Activated CD8-positive, alpha-beta memory T cell treated with anti-CD3 and anti-CD28 coated beads, Interleukin-2, amount 10 ng/mL, durations not matched to agents 7 days and 5 days (primary cell): ENCODE data around the gene SEMA6A. TPM values are rescaled to one million over a fixed set of nuclear protein-coding genes. Genes with fewer than 3 reads are reported as not detected.
"Not testable (repeated sequence)": the region's sequence is repeated elsewhere in the genome, so short reads cannot be mapped to it uniquely, and the experiment has no call there.

ENCODE experiments used
- ATAC-seq: fragments of 150-1000 bp; cut with Tn5 transposase; one replicate; pipeline ENCODE4 v1.10.0; 2021; ENCODE audit warnings: moderate library complexity
- CTCF ChIA-PET: fragments of 350-600 bp; sonication (Branson Sonifier 250); formaldehyde crosslinking; loops from one replicate; lab custom pipeline; 2021; ENCODE audit warnings: antibody characterized with exemption; lab: Charles Lee
- DNase-seq: peaks from one replicate; pipeline ENCODE4 v3.0.0-alpha.2; 2020
- H3K27ac Mint-ChIP-seq: one replicate; pipeline ENCODE4 v1.8.0; 2021; ENCODE audit warnings: mild to moderate bottlenecking, mixed read lengths
- H3K27me3 Mint-ChIP-seq: one replicate; pipeline ENCODE4 v1.8.0; 2021; ENCODE audit warnings: mixed read lengths
- H3K36me3 Mint-ChIP-seq: one replicate; pipeline ENCODE4 v1.8.0; 2021; ENCODE audit warnings: mild to moderate bottlenecking, mixed read lengths
- H3K4me1 Mint-ChIP-seq: one replicate; pipeline ENCODE4 v1.8.0; 2021; ENCODE audit warnings: mixed read lengths
- H3K4me3 Mint-ChIP-seq: one replicate; pipeline ENCODE4 v1.8.0; 2021; ENCODE audit warnings: mild to moderate bottlenecking, moderate library complexity, mixed read lengths
- H3K9me3 Mint-ChIP-seq: one replicate; pipeline ENCODE4 v1.8.0; 2022; ENCODE audit warnings: low read depth, mixed read lengths
- total RNA-seq, 2 experiments: library from RNA; stranded (reverse); gene quantifications; one replicate each; pipeline ENCODE4 v1.2.3, GENCODE V29; 2021

SEMA6A gene
- total RNA-seq, 2 experiments from 2014 or later, result 0.40 TPM; not detected in 1

- Mint-ChIP-seq H3K36me3 (no peaks in the 10 kb centered on the region), H3K4me1 (no peaks in the 10 kb centered on the region), H3K9me3 (no peaks in the 10 kb centered on the region), H3K4me3 (no peak overlapping the region), H3K27ac (no peak overlapping the region), H3K27me3 (no peaks in the 10 kb centered on the region)
- CTCF ChIA-PET, result no interaction called here
- DNase-seq (no peak), ATAC-seq (no peak)
Observed at GRCh38 chr5:116531117-116531516, 43.5 kb downstream of the SEMA6A start.

GRCh38 chr5:116530276-116530675 is 44.3 kb downstream of the SEMA6A start:
- CTCF ChIA-PET, result no interaction called here
- Mint-ChIP-seq H3K4me1 (no peaks in the 10 kb centered on the region), H3K36me3 (no peaks in the 10 kb centered on the region), H3K27ac (no peak overlapping the region), H3K9me3 (no peaks in the 10 kb centered on the region), H3K4me3 (no peak overlapping the region), H3K27me3 (no peaks in the 10 kb centered on the region)
- no peak for DNase-seq
- no peak for ATAC-seq

GRCh38 chr5:116529615-116530014 is 45.0 kb downstream of the SEMA6A start:
- no peak for ATAC-seq
- no peak overlapping the region for H3K4me3 Mint-ChIP-seq
- no peaks in the 10 kb centered on the region for H3K9me3 Mint-ChIP-seq
- CTCF ChIA-PET, result no interaction called here
- H3K27me3 Mint-ChIP-seq, result no peaks in the 10 kb centered on the region
- H3K4me1 Mint-ChIP-seq, result no peaks in the 10 kb centered on the region
- no peak overlapping the region for H3K27ac Mint-ChIP-seq
- no peak for DNase-seq
- no peaks in the 10 kb centered on the region for H3K36me3 Mint-ChIP-seq

GRCh38 chr5:116528519-116529234 is 45.9 kb downstream of the SEMA6A start:
- no peak overlapping the region for H3K27ac Mint-ChIP-seq
- no peak overlapping the region for H3K4me3 Mint-ChIP-seq
- H3K4me1 Mint-ChIP-seq, result no peaks in the 10 kb centered on the region
- CTCF ChIA-PET, result no interaction called here
- H3K27me3 Mint-ChIP-seq, result no peaks in the 10 kb centered on the region
- no peaks in the 10 kb centered on the region for H3K36me3 Mint-ChIP-seq
- no peaks in the 10 kb centered on the region for H3K9me3 Mint-ChIP-seq
- ATAC-seq (no peak), DNase-seq (no peak)

GRCh38 chr5:116527582-116527981 is 47.0 kb downstream of the SEMA6A start:
- no peaks in the 10 kb centered on the region for H3K9me3 Mint-ChIP-seq
- no peak overlapping the region for H3K27ac Mint-ChIP-seq
- H3K27me3 Mint-ChIP-seq, result no peaks in the 10 kb centered on the region
- H3K4me1 Mint-ChIP-seq, result peaks cover 3% of the 10 kb centered on the region
- CTCF ChIA-PET, result no interaction called here
- no peak overlapping the region for H3K4me3 Mint-ChIP-seq
- no peaks in the 10 kb centered on the region for H3K36me3 Mint-ChIP-seq
- DNase-seq (no peak), ATAC-seq (no peak)

- no peak for DNase-seq
- Mint-ChIP-seq H3K4me1 (peaks cover 3% of the 10 kb centered on the region), H3K27ac (no peak overlapping the region), H3K9me3 (no peaks in the 10 kb centered on the region), H3K27me3 (no peaks in the 10 kb centered on the region), H3K36me3 (no peaks in the 10 kb centered on the region), H3K4me3 (no peak overlapping the region)
- no peak for ATAC-seq
- CTCF ChIA-PET, result no interaction called here
Observed at GRCh38 chr5:116525674-116526073, 48.9 kb downstream of the SEMA6A start.

GRCh38 chr5:116524966-116525365 is 49.7 kb downstream of the SEMA6A start:
- CTCF ChIA-PET, result no interaction called here
- Mint-ChIP-seq H3K27ac (no peak overlapping the region), H3K36me3 (no peaks in the 10 kb centered on the region), H3K4me1 (peaks cover 3% of the 10 kb centered on the region), H3K27me3 (no peaks in the 10 kb centered on the region), H3K4me3 (no peak overlapping the region), H3K9me3 (no peaks in the 10 kb centered on the region)
- ATAC-seq, result no peak
- DNase-seq, result no peak

GRCh38 chr5:116524051-116524904 is 50.3 kb downstream of the SEMA6A start:
- Mint-ChIP-seq H3K4me3 (no peak overlapping the region), H3K27me3 (no peaks in the 10 kb centered on the region), H3K27ac (no peak overlapping the region), H3K4me1 (peaks cover 3% of the 10 kb centered on the region), H3K9me3 (no peaks in the 10 kb centered on the region), H3K36me3 (no peaks in the 10 kb centered on the region)
- ATAC-seq (no peak), DNase-seq (no peak)
- CTCF ChIA-PET, result no interaction called here

- not testable (repeated sequence) for H3K4me3 Mint-ChIP-seq, DNase-seq, H3K36me3 Mint-ChIP-seq, H3K4me1 Mint-ChIP-seq, H3K27me3 Mint-ChIP-seq, H3K27ac Mint-ChIP-seq, ATAC-seq, H3K9me3 Mint-ChIP-seq
- CTCF ChIA-PET, result interaction anchor here (0.9 kb wide), 1 partner anchor 22 kb away, joined by 3 read pairs; no protein-coding TSS in a partner anchor
Observed at GRCh38 chr5:116523182-116523581, 51.4 kb downstream of the SEMA6A start.

- CTCF ChIA-PET, result interaction anchor here (0.9 kb wide), 1 partner anchor 22 kb away, joined by 3 read pairs; no protein-coding TSS in a partner anchor
- Mint-ChIP-seq H3K36me3 (no peaks in the 10 kb centered on the region), H3K4me3 (no peak overlapping the region), H3K27me3 (no peaks in the 10 kb centered on the region), H3K9me3 (no peaks in the 10 kb centered on the region), H3K4me1 (peaks cover 3% of the 10 kb centered on the region), H3K27ac (no peak overlapping the region)
- no peak for ATAC-seq
- DNase-seq, result no peak
Observed at GRCh38 chr5:116522356-116523136, 52.1 kb downstream of the SEMA6A start.

GRCh38 chr5:116521173-116521872 is 53.3 kb downstream of the SEMA6A start:
- H3K9me3 Mint-ChIP-seq, result no peaks in the 10 kb centered on the region
- ATAC-seq, result no peak
- CTCF ChIA-PET, result no interaction called here

GRCh38 chr5:116520771-116521170 is 53.9 kb downstream of the SEMA6A start:
- H3K27me3 Mint-ChIP-seq, result no peaks in the 10 kb centered on the region
- no peak for DNase-seq
- no peaks in the 10 kb centered on the region for H3K36me3 Mint-ChIP-seq
- no peak overlapping the region for H3K4me3 Mint-ChIP-seq
- H3K27ac Mint-ChIP-seq, result no peak overlapping the region
- ATAC-seq, result no peak
- H3K9me3 Mint-ChIP-seq, result no peaks in the 10 kb centered on the region
- peaks cover 3% of the 10 kb centered on the region for H3K4me1 Mint-ChIP-seq
- CTCF ChIA-PET, result no interaction called here

More at GRCh38 chr5:116521173-116521872, 53.3 kb downstream of the SEMA6A start:
- no peak overlapping the region for H3K27ac Mint-ChIP-seq
- H3K27me3 Mint-ChIP-seq, result no peaks in the 10 kb centered on the region
- H3K36me3 Mint-ChIP-seq, result no peaks in the 10 kb centered on the region
- H3K4me3 Mint-ChIP-seq, result no peak overlapping the region
- DNase-seq, result no peak
- peaks cover 3% of the 10 kb centered on the region for H3K4me1 Mint-ChIP-seq

- H3K27me3 Mint-ChIP-seq, result no peaks in the 10 kb centered on the region
Observed at GRCh38 chr5:116518423-116518822, 56.2 kb downstream of the SEMA6A start.

More at GRCh38 chr5:116518423-116518822, 56.2 kb downstream of the SEMA6A start:
- no peaks in the 10 kb centered on the region for H3K9me3 Mint-ChIP-seq
- CTCF ChIA-PET, result no interaction called here
- ATAC-seq (no peak), DNase-seq (no peak)
- no peaks in the 10 kb centered on the region for H3K36me3 Mint-ChIP-seq
- no peak overlapping the region for H3K27ac Mint-ChIP-seq
- H3K4me1 Mint-ChIP-seq, result peaks cover 3% of the 10 kb centered on the region
- no peak overlapping the region for H3K4me3 Mint-ChIP-seq
